ENCODE data around the gene TMED7. TPM values are rescaled to one million over a fixed set of nuclear protein-coding genes. Genes with fewer than 3 reads are reported as not detected.
A peak's percentile ranks its signal among the peaks of the same experiment; 100 is the strongest.

The TMED7 gene
- total and polyA plus RNA-seq, 4 experiments from 2014 or later: 32.1 to 49.5 (median 42.2) TPM

DNA sequence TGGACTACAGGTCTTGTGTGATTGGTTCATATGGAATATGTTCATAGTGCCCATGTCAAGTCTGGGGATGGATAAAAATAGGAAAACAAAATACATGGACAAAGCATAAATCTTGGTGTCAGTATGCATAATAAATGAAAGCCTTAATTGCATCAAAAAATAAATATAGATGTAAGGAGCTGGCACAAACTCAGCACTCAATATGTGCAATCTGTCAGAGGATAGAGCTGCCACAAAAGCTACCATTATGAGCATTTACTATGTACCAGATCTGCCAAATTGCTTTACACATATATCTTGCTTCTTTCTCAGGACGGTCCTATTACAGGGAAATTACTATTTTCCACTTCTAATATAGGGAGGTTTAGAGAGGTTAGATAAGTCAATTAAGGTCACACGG is 18.2 kb upstream of the TMED7 start:
- H3K9me3 Mint-ChIP-seq: no peaks in the 10 kb centered on the region
- H3K4me1 Mint-ChIP-seq: no peaks in the 10 kb centered on the region
- H3K27me3 Mint-ChIP-seq: peaks cover 7 to 21% of the 10 kb centered on the region in 2 donors
- CTCF ChIA-PET (ENCODE audit: partially characterized antibody): interaction anchor here (1.1 to 4.1 kb wide), 2 partner anchors 9 to 11 kb away, joined by 4 to 18 read pairs; no protein-coding TSS in a partner anchor
- DNase-seq: no peak
- no peak overlapping the region for H3K4me3 Mint-ChIP-seq
- Histone ChIP-seq H3K4me1 (ENCODE audit: insufficient read depth, low read length) (no peaks in the 10 kb centered on the region), H3K27me3 (ENCODE audit: insufficient read depth, low read length) (no peaks in the 10 kb centered on the region), H3K27ac (ENCODE audit: low read depth, low read length) (no peak overlapping the region), H3K36me3 (ENCODE audit: insufficient read depth, low read length) (no peaks in the 10 kb centered on the region), H3K9me3 (ENCODE audit: control insufficient read depth in 1 of 2, low read length in 2 of 2) (no peaks in the 10 kb centered on the region), H3K4me3 (ENCODE audit: low read length in 2 of 2) (no peak overlapping the region)
- intact Hi-C loops (cut with micrococcal nuclease): no loop called here
- no peaks in the 10 kb centered on the region for H3K36me3 Mint-ChIP-seq
- H3K27ac Mint-ChIP-seq: no peak overlapping the region
- POLR2A ChIA-PET (ENCODE audit: partially characterized antibody): no interaction called here

DNA sequence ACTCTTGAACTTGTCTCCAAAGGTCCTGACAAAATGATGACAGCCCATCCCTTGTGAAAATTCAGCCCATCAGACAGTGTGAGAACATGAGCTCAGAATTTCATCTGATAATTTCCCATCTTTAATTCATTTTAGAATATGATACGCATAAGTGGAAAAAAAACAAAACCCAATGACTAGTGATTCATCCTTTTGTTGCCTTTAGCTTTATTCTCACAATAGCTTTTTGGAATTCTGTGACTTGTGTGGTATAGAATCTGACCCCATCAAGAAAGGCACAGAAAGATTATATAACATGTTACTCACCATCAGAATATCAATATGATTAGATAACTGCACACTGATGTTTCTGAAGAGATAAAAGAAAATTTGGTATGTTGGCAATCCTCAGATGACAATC is 16.1 kb upstream of the TMED7 start:
- Histone ChIP-seq H3K4me3 (ENCODE audit: low read length in 2 of 2) (no peak overlapping the region), H3K4me1 (ENCODE audit: insufficient read depth, low read length) (no peaks in the 10 kb centered on the region), H3K36me3 (ENCODE audit: insufficient read depth, low read length) (no peaks in the 10 kb centered on the region), H3K27me3 (ENCODE audit: insufficient read depth, low read length) (no peaks in the 10 kb centered on the region), H3K9me3 (ENCODE audit: control insufficient read depth in 1 of 2, low read length in 2 of 2) (no peaks in the 10 kb centered on the region), H3K27ac (ENCODE audit: low read depth, low read length) (no peak overlapping the region)
- ChIA-PET CTCF (ENCODE audit: partially characterized antibody) (interaction anchor here (4.1 kb wide), 1 partner anchor 7 kb away, joined by 18 read pairs; no protein-coding TSS in a partner anchor), POLR2A (ENCODE audit: partially characterized antibody) (no interaction called here)
- Mint-ChIP-seq H3K27ac (no peak overlapping the region), H3K27me3 (peaks cover 7 to 21% of the 10 kb centered on the region in 2 donors), H3K4me1 (no peaks in the 10 kb centered on the region), H3K9me3 (no peaks in the 10 kb centered on the region), H3K36me3 (no peaks in the 10 kb centered on the region), H3K4me3 (no peak overlapping the region)
- no peak for DNase-seq
- intact Hi-C loops (cut with micrococcal nuclease): no loop called here

DNA sequence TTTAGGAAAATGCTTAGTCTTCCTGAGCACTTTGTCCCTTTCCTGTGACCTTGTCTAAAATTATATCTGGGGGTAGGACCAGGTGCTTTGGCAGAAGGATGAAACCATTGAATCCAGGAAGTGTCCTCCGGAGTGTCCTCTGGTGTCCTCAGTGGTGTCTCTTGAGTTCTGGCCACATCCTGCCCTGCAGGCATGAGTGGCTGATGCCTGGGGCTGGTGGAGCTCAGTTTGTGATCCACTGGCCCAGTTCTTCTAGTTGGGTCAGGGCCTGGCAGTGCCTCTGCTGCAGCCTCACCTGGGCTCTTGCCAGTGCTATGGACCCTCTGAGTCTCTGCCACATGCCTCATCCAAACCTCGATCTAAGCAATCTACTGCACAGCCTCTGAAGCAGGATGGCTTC is 14.4 kb upstream of the TMED7 start:
- H3K27ac Mint-ChIP-seq: no peak overlapping the region
- H3K4me1 Mint-ChIP-seq: no peaks in the 10 kb centered on the region
- H3K4me3 Mint-ChIP-seq: no peak overlapping the region
- ChIA-PET POLR2A (ENCODE audit: partially characterized antibody) (no interaction called here), CTCF (ENCODE audit: partially characterized antibody) (interaction anchor here (0.9 kb wide), 1 partner anchor 427 kb away, joined by 3 read pairs; no protein-coding TSS in a partner anchor)
- DNase-seq: no peak
- H3K36me3 Mint-ChIP-seq: no peaks in the 10 kb centered on the region
- no peaks in the 10 kb centered on the region for H3K9me3 Mint-ChIP-seq
- Histone ChIP-seq H3K36me3 (ENCODE audit: insufficient read depth, low read length) (no peaks in the 10 kb centered on the region), H3K27me3 (ENCODE audit: insufficient read depth, low read length) (no peaks in the 10 kb centered on the region), H3K4me3 (ENCODE audit: low read length in 2 of 2) (no peak overlapping the region), H3K9me3 (ENCODE audit: control insufficient read depth in 1 of 2, low read length in 2 of 2) (no peaks in the 10 kb centered on the region), H3K4me1 (ENCODE audit: insufficient read depth, low read length) (no peaks in the 10 kb centered on the region), H3K27ac (ENCODE audit: low read depth, low read length) (no peak overlapping the region)
- H3K27me3 Mint-ChIP-seq: peaks cover 7 to 16% of the 10 kb centered on the region in 2 donors
- intact Hi-C loops (cut with micrococcal nuclease): no loop called here

DNA sequence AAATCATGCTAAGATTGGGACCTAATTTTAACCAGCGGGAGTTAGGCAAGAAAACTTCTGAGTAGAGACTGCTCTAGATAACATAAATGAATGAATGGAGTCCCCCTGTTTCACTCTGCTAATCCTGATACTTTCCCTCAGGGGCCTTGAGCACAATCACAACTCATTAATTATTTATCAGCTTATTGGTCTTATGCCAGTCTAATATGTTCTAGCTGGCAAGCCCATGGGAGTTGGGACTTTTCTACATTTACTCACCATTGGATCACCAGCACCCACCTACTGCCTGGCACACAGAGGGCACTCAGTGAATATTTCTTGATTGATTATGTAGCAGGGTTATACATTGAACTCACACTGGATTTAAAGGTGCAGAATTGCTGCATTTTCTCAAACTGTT is 13.5 kb upstream of the TMED7 start:
- Histone ChIP-seq H3K27ac (ENCODE audit: low read depth, low read length) (no peak overlapping the region), H3K27me3 (ENCODE audit: insufficient read depth, low read length) (no peaks in the 10 kb centered on the region), H3K9me3 (ENCODE audit: control insufficient read depth in 1 of 2, low read length in 2 of 2) (no peaks in the 10 kb centered on the region), H3K4me3 (ENCODE audit: low read length in 2 of 2) (no peak overlapping the region), H3K4me1 (ENCODE audit: insufficient read depth, low read length) (peaks cover 4% of the 10 kb centered on the region), H3K36me3 (ENCODE audit: insufficient read depth, low read length) (no peaks in the 10 kb centered on the region)
- DNase-seq: no peak
- POLR2A ChIA-PET (ENCODE audit: partially characterized antibody): no interaction called here
- Mint-ChIP-seq H3K4me3 (no peak overlapping the region), H3K27me3 (peaks cover 4 to 13% of the 10 kb centered on the region in 2 donors), H3K4me1 (peaks cover 3 to 4% (median 3%) of the 10 kb centered on the region in 4 donors), H3K27ac (no peak overlapping the region), H3K9me3 (no peaks in the 10 kb centered on the region), H3K36me3 (no peaks in the 10 kb centered on the region)
- intact Hi-C loops (cut with micrococcal nuclease): no loop called here
- CTCF ChIA-PET (ENCODE audit: partially characterized antibody): no interaction called here

DNA sequence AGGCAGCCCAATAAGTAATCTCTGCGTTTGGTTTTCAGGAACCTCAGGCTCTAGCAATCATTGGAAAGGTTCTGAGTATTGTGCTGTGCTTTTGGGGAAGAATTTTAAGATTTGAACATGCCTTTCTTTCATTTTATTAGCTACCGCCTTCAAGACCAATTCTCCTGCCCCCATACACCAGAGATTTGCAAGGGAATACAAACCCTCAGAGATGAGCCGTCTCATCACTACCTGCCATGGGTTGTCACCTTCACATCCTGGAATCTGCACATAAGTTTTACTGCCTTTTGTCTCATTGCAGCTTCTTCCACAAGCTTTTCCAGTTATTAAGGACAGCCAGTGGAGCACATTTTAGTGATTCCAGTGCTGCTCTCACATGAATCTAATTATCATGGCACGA is 11.7 kb upstream of the TMED7 start:
- Mint-ChIP-seq H3K27me3 (peaks cover 0 to 4% of the 10 kb centered on the region in 2 donors), H3K27ac (no peak overlapping the region), H3K36me3 (no peaks in the 10 kb centered on the region), H3K4me3 (no peak overlapping the region), H3K4me1 (peaks cover 6 to 7% (median 6%) of the 10 kb centered on the region in 4 donors), H3K9me3 (no peaks in the 10 kb centered on the region)
- Histone ChIP-seq H3K9me3 (ENCODE audit: control insufficient read depth in 1 of 2, low read length in 2 of 2) (no peaks in the 10 kb centered on the region), H3K36me3 (ENCODE audit: insufficient read depth, low read length) (no peaks in the 10 kb centered on the region), H3K4me1 (ENCODE audit: insufficient read depth, low read length) (peaks cover 7% of the 10 kb centered on the region), H3K4me3 (ENCODE audit: low read length in 2 of 2) (no peak overlapping the region), H3K27me3 (ENCODE audit: insufficient read depth, low read length) (no peaks in the 10 kb centered on the region), H3K27ac (ENCODE audit: low read depth, low read length) (no peak overlapping the region)
- intact Hi-C loops (cut with micrococcal nuclease): no loop called here
- POLR2A ChIA-PET (ENCODE audit: partially characterized antibody): no interaction called here
- DNase-seq: no peak
- CTCF ChIA-PET (ENCODE audit: partially characterized antibody): interaction anchor here (0.9 kb wide), 1 partner anchor 201 kb away, joined by 3 read pairs; no protein-coding TSS in a partner anchor

DNA sequence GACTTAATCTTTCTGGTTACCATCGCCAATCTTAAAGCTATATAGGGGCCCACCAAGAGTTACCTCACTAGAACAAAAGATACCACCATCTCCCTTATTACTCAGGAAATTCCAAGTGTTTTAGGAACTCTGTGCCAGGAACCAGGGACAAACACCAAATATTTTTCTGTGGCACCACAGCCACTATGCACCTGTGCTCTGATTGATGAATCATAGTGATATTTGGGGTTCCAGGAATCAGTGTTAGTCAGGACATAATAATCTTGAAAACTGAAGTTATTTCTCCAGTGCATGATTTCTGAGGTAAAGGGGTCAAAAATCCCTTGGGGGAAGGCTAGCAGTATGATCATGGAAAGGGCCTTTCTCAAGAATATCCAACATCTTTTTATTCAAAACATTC is 10.2 kb upstream of the TMED7 start:
- no peak overlapping the region for H3K4me3 ChIP-seq (ENCODE audit: low read length in 2 of 2)
- H3K9me3 ChIP-seq (ENCODE audit: control insufficient read depth in 1 of 2, low read length in 2 of 2): no peaks in the 10 kb centered on the region
- no peak for DNase-seq
- H3K4me1 Mint-ChIP-seq: peaks cover 6 to 7% (median 6%) of the 10 kb centered on the region in 4 donors
- ChIA-PET POLR2A (ENCODE audit: partially characterized antibody) (no interaction called here), CTCF (ENCODE audit: partially characterized antibody) (interaction anchor here (0.7 to 3.5 kb wide), 8 partner anchors 8 to 432 kb away, joined by 3 to 26 read pairs (median 9); partner anchors contain the start of genes AP3S1 and ATG12)
- H3K9me3 Mint-ChIP-seq: no peaks in the 10 kb centered on the region
- H3K4me1 ChIP-seq (ENCODE audit: insufficient read depth, low read length): peaks cover 7% of the 10 kb centered on the region
- no peaks in the 10 kb centered on the region for H3K36me3 Mint-ChIP-seq
- intact Hi-C loops (cut with micrococcal nuclease): no loop called here
- peaks cover 0 to 6% of the 10 kb centered on the region in 2 donors for H3K27me3 Mint-ChIP-seq
- no peaks in the 10 kb centered on the region for H3K36me3 ChIP-seq (ENCODE audit: insufficient read depth, low read length)
- H3K4me3 Mint-ChIP-seq: no peak overlapping the region
- no peak overlapping the region for H3K27ac ChIP-seq (ENCODE audit: low read depth, low read length)
- H3K27ac Mint-ChIP-seq: no peak overlapping the region
- H3K27me3 ChIP-seq (ENCODE audit: insufficient read depth, low read length): no peaks in the 10 kb centered on the region

DNA sequence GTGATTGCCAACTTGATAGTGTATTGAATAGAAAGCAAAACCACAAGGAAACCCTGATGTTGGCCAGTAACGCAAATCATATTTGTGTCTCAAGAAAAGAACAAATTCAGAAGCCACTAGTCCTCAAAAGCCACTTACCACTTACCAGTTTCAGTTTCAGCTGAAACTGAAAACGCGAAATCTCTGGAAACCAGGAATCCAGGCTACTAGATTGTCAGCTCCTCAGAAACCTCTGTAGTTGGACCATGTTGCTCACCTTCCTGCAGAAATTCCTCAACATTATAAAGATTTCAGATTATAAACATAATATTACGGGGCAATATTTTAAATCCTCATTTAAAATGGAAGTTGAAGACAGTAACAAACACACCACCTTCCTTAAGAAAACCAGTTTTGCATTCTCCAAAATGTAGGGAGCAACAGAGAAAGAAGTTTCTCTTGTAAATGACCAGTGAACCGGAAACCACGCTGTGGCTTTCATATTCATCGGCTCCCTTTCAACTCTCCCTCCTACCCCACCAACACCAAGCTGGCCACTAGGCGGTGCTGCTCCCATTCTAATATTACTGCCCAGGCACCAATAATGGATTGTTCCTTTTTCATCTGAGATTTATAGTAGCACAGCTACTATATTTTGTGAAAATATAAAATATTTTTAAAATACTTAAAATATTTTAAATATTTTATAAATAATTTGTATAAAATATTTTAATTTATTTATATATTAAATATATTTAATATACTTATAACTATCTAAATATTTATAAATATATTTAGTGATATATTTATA is 8.7 kb upstream of the TMED7 start:
- Mint-ChIP-seq H3K27me3 (peaks cover 0 to 2% of the 10 kb centered on the region in 2 donors), H3K36me3 (no peaks in the 10 kb centered on the region), H3K9me3 (no peaks in the 10 kb centered on the region), H3K4me1 (peaks cover 6 to 7% (median 6%) of the 10 kb centered on the region in 4 donors), H3K4me3 (peak overlapping the region; percentile 45 to 87 (median 72)), H3K27ac (peak overlapping the region in 6 of 7 donors; percentile 42 to 85 (median 60))
- H3K27me3 ChIP-seq (ENCODE audit: insufficient read depth, low read length): no peaks in the 10 kb centered on the region
- peak; percentile 72 to 78 (median 75) for DNase-seq
- CTCF ChIA-PET (ENCODE audit: partially characterized antibody): interaction anchor here (0.6 to 3.5 kb wide), 15 partner anchors 10 to 445 kb away, joined by 3 to 26 read pairs (median 4); partner anchors contain the start of genes AP3S1 and ATG12
- no peaks in the 10 kb centered on the region for H3K9me3 ChIP-seq (ENCODE audit: control insufficient read depth in 1 of 2, low read length in 2 of 2)
- intact Hi-C loops (cut with micrococcal nuclease): loop anchor here (1.0 to 5.0 kb wide), 4 partner anchors 197 to 1313 kb away; no protein-coding TSS in a partner anchor
- peaks cover 7% of the 10 kb centered on the region for H3K4me1 ChIP-seq (ENCODE audit: insufficient read depth, low read length)
- H3K4me3 ChIP-seq (ENCODE audit: low read length in 2 of 2): peak overlapping the region in 1 of 2 donors; percentile 10
- POLR2A ChIA-PET (ENCODE audit: partially characterized antibody): interaction anchor here (0.5 to 0.9 kb wide), 3 partner anchors 8 to 204 kb away, joined by 3 to 4 read pairs (median 3); partner anchors contain the start of gene TMED7
- H3K27ac ChIP-seq (ENCODE audit: low read depth, low read length): peak overlapping the region; percentile 26
- H3K36me3 ChIP-seq (ENCODE audit: insufficient read depth, low read length): no peaks in the 10 kb centered on the region
